Hypothalamus (tissue), 51 donors: ENCODE measurements around the gene BBS1.
"Not testable (repeated sequence)": the region's sequence is repeated elsewhere in the genome, so short reads cannot be mapped to it uniquely, and the experiment has no call there.

Experiments used
- DNase-seq, 51 donors: peaks; one replicate each; lab custom pipeline; 2025; lab: John Stamatoyannopoulos, UW

Gene BBS1

GRCh38 chr11:66510271-66510989 is at the start of gene BBS1:
Gene BBS1, plus strand, starts transcription at chr11:66510635. Its CDS starts 25 bp downstream, at chr11:66510660.
- DNase-seq = peak; percentile 20 to 89 (median 72)

GRCh38 chr11:66462010-66462409 is 48.4 kb upstream of the BBS1 start:
- no peak for DNase-seq

- no peak for DNase-seq
Observed at GRCh38 chr11:66462911-66463310, 47.5 kb upstream of the BBS1 start.

- not testable (repeated sequence) for DNase-seq
Observed at GRCh38 chr11:66464116-66464515, 46.3 kb upstream of the BBS1 start.

- no peak for DNase-seq
Observed at GRCh38 chr11:66464916-66465315, 45.5 kb upstream of the BBS1 start.

GRCh38 chr11:66465373-66466224 is 44.8 kb upstream of the BBS1 start:
- DNase-seq = no peak

GRCh38 chr11:66466225-66467033 is 44.0 kb upstream of the BBS1 start, which contains the start of gene PELI3:
Gene PELI3, plus strand, starts transcription at chr11:66466905. Its CDS starts 1,224 bp downstream, at chr11:66468129.
- peak; percentile 38 to 98 (median 88) for DNase-seq

GRCh38 chr11:66467034-66467659 is 43.3 kb upstream of the BBS1 start:
- DNase-seq = peak in 10 of 51 donors; percentile 13 to 58 (median 38)

- DNase-seq = peak in 14 of 51 donors; percentile 2 to 36 (median 18)
Observed at GRCh38 chr11:66467756-66468155, 42.7 kb upstream of the BBS1 start.

- DNase-seq = no peak
Observed at GRCh38 chr11:66468691-66469090, 41.7 kb upstream of the BBS1 start.

- DNase-seq = no peak
Observed at GRCh38 chr11:66469441-66469840, 41.0 kb upstream of the BBS1 start.

GRCh38 chr11:66470015-66470414 is 40.4 kb upstream of the BBS1 start:
- no peak for DNase-seq

GRCh38 chr11:66471142-66471541 is 39.3 kb upstream of the BBS1 start:
- DNase-seq = no peak

GRCh38 chr11:66472054-66472453 is 38.4 kb upstream of the BBS1 start:
- DNase-seq = no peak

GRCh38 chr11:66473167-66473566 is 37.3 kb upstream of the BBS1 start:
- DNase-seq = no peak

GRCh38 chr11:66473608-66474515 is 36.6 kb upstream of the BBS1 start:
- DNase-seq = no peak

- no peak for DNase-seq
Observed at GRCh38 chr11:66475349-66476172, 34.9 kb upstream of the BBS1 start.

GRCh38 chr11:66476173-66476840 is 34.1 kb upstream of the BBS1 start:
- no peak for DNase-seq
